ENCODE data around the gene MTA2. TPM values are rescaled to one million over a fixed set of nuclear protein-coding genes. Genes with fewer than 3 reads are reported as not detected.

MTA2 gene
- total and polyA plus RNA-seq, 10 of the 15 experiments (the other 5 are each of a cell fraction or from before 2014, with no cell fraction given): 6.7 to 201 (median 113) TPM

GRCh38 chr11:62607714-62608113, 6.0 kb upstream of the MTA2 start:
- no peak for TF ChIP-seq ESRRA (IDR thresholded peaks at IDR 0.05; ENCODE audit: low read length)
- TF ChIP-seq ZSCAN29 (IDR thresholded peaks at IDR 0.05): no peak
- TF ChIP-seq, protein P1, sequence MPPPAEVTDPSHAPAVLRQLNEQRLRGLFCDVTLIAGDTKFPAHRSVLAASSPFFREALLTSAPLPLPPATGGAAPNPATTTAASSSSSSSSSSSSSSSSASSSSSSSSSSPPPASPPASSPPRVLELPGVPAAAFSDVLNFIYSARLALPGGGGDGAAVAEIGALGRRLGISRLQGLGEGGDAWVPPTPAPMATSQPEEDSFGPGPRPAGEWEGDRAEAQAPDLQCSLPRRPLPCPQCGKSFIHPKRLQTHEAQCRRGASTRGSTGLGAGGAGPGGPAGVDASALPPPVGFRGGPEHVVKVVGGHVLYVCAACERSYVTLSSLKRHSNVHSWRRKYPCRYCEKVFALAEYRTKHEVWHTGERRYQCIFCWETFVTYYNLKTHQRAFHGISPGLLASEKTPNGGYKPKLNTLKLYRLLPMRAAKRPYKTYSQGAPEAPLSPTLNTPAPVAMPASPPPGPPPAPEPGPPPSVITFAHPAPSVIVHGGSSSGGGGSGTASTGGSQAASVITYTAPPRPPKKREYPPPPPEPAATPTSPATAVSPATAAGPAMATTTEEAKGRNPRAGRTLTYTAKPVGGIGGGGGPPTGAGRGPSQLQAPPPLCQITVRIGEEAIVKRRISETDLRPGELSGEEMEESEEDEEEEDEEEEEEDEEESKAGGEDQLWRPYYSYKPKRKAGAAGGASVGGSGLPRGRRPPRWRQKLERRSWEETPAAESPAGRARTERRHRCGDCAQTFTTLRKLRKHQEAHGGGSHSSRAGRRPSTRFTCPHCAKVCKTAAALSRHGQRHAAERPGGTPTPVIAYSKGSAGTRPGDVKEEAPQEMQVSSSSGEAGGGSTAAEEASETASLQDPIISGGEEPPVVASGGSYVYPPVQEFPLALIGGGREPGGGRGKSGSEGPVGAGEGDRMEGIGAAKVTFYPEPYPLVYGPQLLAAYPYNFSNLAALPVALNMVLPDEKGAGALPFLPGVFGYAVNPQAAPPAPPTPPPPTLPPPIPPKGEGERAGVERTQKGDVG (CRISPR knock-in tag; IDR thresholded peaks at IDR 0.05): no peak
- TF ChIP-seq CREB1 (IDR thresholded peaks at IDR 0.05; ENCODE audit: low read depth): 0 out of 2 replicates have a peak, but pooled peaks have one; percentile 29
- TF ChIP-seq, protein P2, sequence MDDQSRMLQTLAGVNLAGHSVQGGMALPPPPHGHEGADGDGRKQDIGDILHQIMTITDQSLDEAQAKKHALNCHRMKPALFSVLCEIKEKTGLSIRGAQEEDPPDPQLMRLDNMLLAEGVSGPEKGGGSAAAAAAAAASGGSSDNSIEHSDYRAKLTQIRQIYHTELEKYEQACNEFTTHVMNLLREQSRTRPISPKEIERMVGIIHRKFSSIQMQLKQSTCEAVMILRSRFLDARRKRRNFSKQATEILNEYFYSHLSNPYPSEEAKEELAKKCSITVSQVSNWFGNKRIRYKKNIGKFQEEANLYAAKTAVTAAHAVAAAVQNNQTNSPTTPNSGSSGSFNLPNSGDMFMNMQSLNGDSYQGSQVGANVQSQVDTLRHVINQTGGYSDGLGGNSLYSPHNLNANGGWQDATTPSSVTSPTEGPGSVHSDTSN (IDR thresholded peaks at IDR 0.05; ENCODE audit: insufficient replicate concordance, low read depth, low read length): peak; percentile 46
- no peak for TF ChIP-seq IRF4 (IDR thresholded peaks at IDR 0.05; ENCODE audit: low read depth, low read length)
- TF ChIP-seq PKNOX1 (IDR thresholded peaks at IDR 0.05): peak; percentile 93
- intact Hi-C loops (cut with micrococcal nuclease; ENCODE audit: unreplicated experiment) (no loop called here), in situ Hi-C loops (cut with MboI) (no loop called here)
- ATAC-seq (no peak), DNase-seq (ENCODE audit: low read depth, low spot score) (no peak), FAIRE-seq (no peak)
- peaks cover 16% of the 10 kb centered on the region for H3K79me2 ChIP-seq (ENCODE audit: control insufficient read depth, insufficient read depth, low read length)
- H3K27ac ChIP-seq (ENCODE audit: control insufficient read depth, insufficient read depth): no peak overlapping the region
- H2AFZ ChIP-seq (ENCODE audit: control insufficient read depth, low read depth, low read length): no peak overlapping the region
- H3K36me3 ChIP-seq (ENCODE audit: control insufficient read depth in 2 of 2, insufficient read depth in 2 of 2, low read length in 1 of 2): peaks cover 3 to 9% of the 10 kb centered on the region in 2 experiments; a peak in 3 of 4 replicates
- no peak overlapping the region for H3K9ac ChIP-seq (ENCODE audit: control insufficient read depth, insufficient read depth, low read length)
- no peak overlapping the region for H3K4me3 ChIP-seq
- H3K9me3 ChIP-seq (replicated peaks; ENCODE audit: control insufficient read depth, insufficient read depth, low read length): no peaks in the 10 kb centered on the region
- CTCF ChIA-PET: interaction anchor here (4.9 kb wide), 1 partner anchor 16 kb away, joined by 41 read pairs; the partner anchor contains the start of gene TUT1
- POLR2A ChIA-PET: interaction anchor here (0.6 to 1.1 kb wide), 4 partner anchors 10 to 58 kb away, joined by 3 to 7 read pairs (median 4); partner anchors contain the start of genes C11orf98, CSKMT and TUT1
- no peaks in the 10 kb centered on the region for H3K27me3 ChIP-seq (replicated peaks in 1 of 2; ENCODE audit: control insufficient read depth in 2 of 2, insufficient read depth in 2 of 2, low read length in 1 of 2)
- RAD21 ChIA-PET (ENCODE audit: unreplicated experiment): interaction anchor here (0.6 kb wide), 1 partner anchor 250 kb away, joined by 3 read pairs; no protein-coding TSS in a partner anchor
- no peaks in the 10 kb centered on the region; the same call in 1 of the 2 replicates for H4K20me1 ChIP-seq (ENCODE audit: control insufficient read depth, insufficient read depth)
- no peak overlapping the region for H3K4me2 ChIP-seq (ENCODE audit: control insufficient read depth, insufficient read depth)
- no TSS peak for BruUV-seq (replicated peaks)
- WGBS (ENCODE audit: insufficient coverage, insufficient replicate concordance, low lambda C conversion rate, missing lambda C conversion rate): 48% methylated on average over 2 of the region's 4 CpGs
- peaks cover 14% of the 10 kb centered on the region for H3K4me1 ChIP-seq (ENCODE audit: control insufficient read depth, insufficient read depth, low read length)
- SMC1A ChIA-PET (ENCODE audit: uncharacterized antibody, unreplicated experiment): interaction anchor here (0.7 to 0.9 kb wide), 2 partner anchors 9 to 12 kb away, joined by 3 to 5 read pairs; no protein-coding TSS in a partner anchor

Measured in GM12878 (cell line).